Neural cell (in vitro differentiated cells): ENCODE measurements around the gene ODAD3.

ENCODE experiments used
- CTCF ChIP-seq: fragments of 450-650 bp; IDR thresholded peaks from 2 replicates; pipeline ENCODE4 v1.5.1; 2014; ENCODE audit warnings: antibody characterized with exemption, mild to moderate bottlenecking, moderate library complexity; ENCODE audit not compliant: poor library complexity, severe bottlenecking
- EZH2 ChIP-seq: fragments of 200-600, 300-800 bp; shearing (Covaris generic), sonication (generic); IDR thresholded peaks from 2 replicates; pipeline ENCODE4 v1.6.1; 2014; ENCODE audit warnings: antibody characterized with exemption, low read length, borderline replicate concordance, mild to moderate bottlenecking; ENCODE audit not compliant: insufficient read depth, poor library complexity, severe bottlenecking
- POLR2AphosphoS5 ChIP-seq: IDR thresholded peaks from 2 replicates; pipeline ENCODE4 v1.6.1; 2012
- SMC3 ChIP-seq: fragments of 450-650 bp; conservative IDR thresholded peaks from 2 replicates; pipeline ENCODE4 v1.6.1; 2014; ENCODE audit warnings: antibody characterized with exemption, mild to moderate bottlenecking, moderate library complexity; ENCODE audit not compliant: poor library complexity
- TAF1 ChIP-seq: IDR thresholded peaks from 2 replicates; pipeline ENCODE4 v1.6.1; 2012; ENCODE audit warnings: low read depth
- TF ChIP-seq, protein P1 (sequence below): IDR thresholded peaks from 2 replicates; pipeline ENCODE4 v1.6.1; 2012; ENCODE audit warnings: borderline replicate concordance

DNA sequence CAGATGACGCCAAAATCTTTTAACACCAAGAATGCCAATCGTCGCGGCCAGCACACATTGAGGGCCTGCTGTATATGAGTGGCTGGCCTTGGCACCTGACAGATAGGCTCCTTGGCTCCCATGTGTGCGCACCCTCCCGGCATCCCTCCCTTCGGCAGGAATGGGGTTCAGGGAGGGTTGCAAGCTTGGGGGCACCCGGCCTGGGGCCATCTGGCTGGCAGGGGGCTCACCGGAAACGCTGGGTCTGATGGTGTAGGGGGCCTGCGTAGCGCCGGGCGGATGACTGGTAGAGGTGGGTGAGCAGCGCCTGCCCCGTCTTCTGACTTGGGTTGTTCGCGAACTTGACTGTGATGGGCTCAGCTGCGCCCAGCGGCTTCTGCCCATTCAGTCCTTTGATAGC is 22.9 kb upstream of the ODAD3 start:
- TF ChIP-seq POLR2AphosphoS5 (no peak), CTCF (no peak), TAF1 (no peak), SMC3 (no peak), EZH2 (no peak)
- TF ChIP-seq, protein P1, sequence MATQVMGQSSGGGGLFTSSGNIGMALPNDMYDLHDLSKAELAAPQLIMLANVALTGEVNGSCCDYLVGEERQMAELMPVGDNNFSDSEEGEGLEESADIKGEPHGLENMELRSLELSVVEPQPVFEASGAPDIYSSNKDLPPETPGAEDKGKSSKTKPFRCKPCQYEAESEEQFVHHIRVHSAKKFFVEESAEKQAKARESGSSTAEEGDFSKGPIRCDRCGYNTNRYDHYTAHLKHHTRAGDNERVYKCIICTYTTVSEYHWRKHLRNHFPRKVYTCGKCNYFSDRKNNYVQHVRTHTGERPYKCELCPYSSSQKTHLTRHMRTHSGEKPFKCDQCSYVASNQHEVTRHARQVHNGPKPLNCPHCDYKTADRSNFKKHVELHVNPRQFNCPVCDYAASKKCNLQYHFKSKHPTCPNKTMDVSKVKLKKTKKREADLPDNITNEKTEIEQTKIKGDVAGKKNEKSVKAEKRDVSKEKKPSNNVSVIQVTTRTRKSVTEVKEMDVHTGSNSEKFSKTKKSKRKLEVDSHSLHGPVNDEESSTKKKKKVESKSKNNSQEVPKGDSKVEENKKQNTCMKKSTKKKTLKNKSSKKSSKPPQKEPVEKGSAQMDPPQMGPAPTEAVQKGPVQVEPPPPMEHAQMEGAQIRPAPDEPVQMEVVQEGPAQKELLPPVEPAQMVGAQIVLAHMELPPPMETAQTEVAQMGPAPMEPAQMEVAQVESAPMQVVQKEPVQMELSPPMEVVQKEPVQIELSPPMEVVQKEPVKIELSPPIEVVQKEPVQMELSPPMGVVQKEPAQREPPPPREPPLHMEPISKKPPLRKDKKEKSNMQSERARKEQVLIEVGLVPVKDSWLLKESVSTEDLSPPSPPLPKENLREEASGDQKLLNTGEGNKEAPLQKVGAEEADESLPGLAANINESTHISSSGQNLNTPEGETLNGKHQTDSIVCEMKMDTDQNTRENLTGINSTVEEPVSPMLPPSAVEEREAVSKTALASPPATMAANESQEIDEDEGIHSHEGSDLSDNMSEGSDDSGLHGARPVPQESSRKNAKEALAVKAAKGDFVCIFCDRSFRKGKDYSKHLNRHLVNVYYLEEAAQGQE = no peak
